Suprapubic skin (tissue), 4 donors: ENCODE measurements around the gene DNMT3A. TPM values are rescaled to one million over a fixed set of nuclear protein-coding genes. Genes with fewer than 3 reads are reported as not detected.

Experiments used
- DNase-seq, 2 donors: peaks; one replicate each; pipeline ENCODE4 v3.0.0-alpha.2; 2019; ENCODE audit warnings: low spot score in 2 of 2
- H3K27ac ChIP-seq: fragments of 200-600 bp; sonication (generic); one replicate; pipeline ENCODE4 v1.5.1; 2019
- H3K27me3 ChIP-seq: fragments of 200-600 bp; sonication (generic); one replicate; pipeline ENCODE4 v1.5.1; 2019
- H3K36me3 ChIP-seq: fragments of 200-600 bp; sonication (generic); one replicate; pipeline ENCODE4 v1.5.1; 2019
- H3K4me1 ChIP-seq: fragments of 200-600 bp; sonication (generic); one replicate; pipeline ENCODE4 v1.5.1; 2019
- H3K4me3 ChIP-seq: fragments of 200-600 bp; sonication (generic); one replicate; pipeline ENCODE4 v1.5.1; 2019; ENCODE audit warnings: mild to moderate bottlenecking
- H3K9me3 ChIP-seq: fragments of 200-600 bp; sonication (generic); one replicate; pipeline ENCODE4 v1.5.1; 2019
- CTCF ChIP-seq, 2 donors: fragments of 200-600 bp in 1 of 2; fragments of 450-650 bp in 1 of 2; sonication (generic) in 1 of 2; IDR thresholded peaks; one replicate each; pipeline ENCODE4 v1.5.1; 2016 to 2019; ENCODE audit warnings: antibody characterized with exemption in 2 of 2, mild to moderate bottlenecking in 1 of 2, moderate library complexity in 1 of 2
- EP300 ChIP-seq: sonication (generic); formaldehyde crosslinking; IDR thresholded peaks from one replicate; pipeline ENCODE4 v1.6.1; 2017; ENCODE audit warnings: antibody characterized with exemption
- POLR2A ChIP-seq, 2 donors: fragments of 450-650 bp; IDR thresholded peaks; one replicate each; pipeline ENCODE4 v1.6.1; 2017; ENCODE audit warnings: antibody characterized with exemption in 2 of 2, mild to moderate bottlenecking in 2 of 2, moderate library complexity in 2 of 2
- POLR2AphosphoS5 ChIP-seq, 3 donors: sonication (generic); formaldehyde crosslinking; IDR thresholded peaks; one replicate each; pipeline ENCODE4 v1.6.1; 2017; ENCODE audit warnings: antibody characterized with exemption in 3 of 3
- WGBS: methylation state at CpG from one replicate; pipeline ENCODE4 v1.1.5; 2018; 5-methylcytosine and 5-hydroxymethylcytosine counted together
- total RNA-seq, 4 donors: library from RNA; depleted of rRNA; stranded (reverse); fragments of >200 nt; gene quantifications; one replicate each; pipeline ENCODE4 v1.1.0, GENCODE V29; 2016

Gene DNMT3A
- total RNA-seq, 4 donors from 2014 or later, result 4.0 to 12.8 (median 9.5) TPM

- no peak overlapping the region for H3K27ac ChIP-seq
- H3K27me3 ChIP-seq, result no peaks in the 10 kb centered on the region
- 91% methylated on average over 8 of the region's 8 CpGs for WGBS
- H3K4me3 ChIP-seq, result no peak overlapping the region
- peaks cover 3% of the 10 kb centered on the region for H3K36me3 ChIP-seq
- H3K9me3 ChIP-seq, result no peaks in the 10 kb centered on the region
- TF ChIP-seq POLR2A (IDR thresholded peaks at IDR 0.05) (no peak), POLR2AphosphoS5 (IDR thresholded peaks at IDR 0.05) (no peak), EP300 (no peak), CTCF (IDR thresholded peaks at IDR 0.05) (no peak)
- peaks cover 6% of the 10 kb centered on the region for H3K4me1 ChIP-seq
- DNase-seq, result peak in 1 of 2 donors; percentile 24
These were observed 44.2 kb upstream of the DNMT3A start for GRCh38 chr2:25385910-25386309.

- Histone ChIP-seq H3K27me3 (no peaks in the 10 kb centered on the region), H3K36me3 (peaks cover 3% of the 10 kb centered on the region), H3K4me1 (peaks cover 10% of the 10 kb centered on the region), H3K27ac (no peak overlapping the region), H3K9me3 (no peaks in the 10 kb centered on the region), H3K4me3 (no peak overlapping the region)
- DNase-seq, result peak in 1 of 2 donors; percentile 55
- WGBS, result 93% methylated on average over 9 of the region's 9 CpGs
- TF ChIP-seq CTCF (IDR thresholded peaks at IDR 0.05) (no peak), POLR2AphosphoS5 (IDR thresholded peaks at IDR 0.05) (no peak), EP300 (no peak), POLR2A (IDR thresholded peaks at IDR 0.05) (no peak)
These were observed 42.1 kb upstream of the DNMT3A start for GRCh38 chr2:25383806-25384205.

- peaks cover 25% of the 10 kb centered on the region for H3K4me1 ChIP-seq
- no peaks in the 10 kb centered on the region for H3K27me3 ChIP-seq
- no peaks in the 10 kb centered on the region for H3K36me3 ChIP-seq
- no peak overlapping the region for H3K4me3 ChIP-seq
- H3K27ac ChIP-seq, result no peak overlapping the region
- DNase-seq, result peak in 1 of 2 donors; percentile 67
- no peaks in the 10 kb centered on the region for H3K9me3 ChIP-seq
- WGBS, result 92% methylated on average over 7 of the region's 7 CpGs
- TF ChIP-seq POLR2AphosphoS5 (IDR thresholded peaks at IDR 0.05) (no peak), CTCF (IDR thresholded peaks at IDR 0.05) (no peak), POLR2A (IDR thresholded peaks at IDR 0.05) (no peak), EP300 (no peak)
These were observed 39.8 kb upstream of the DNMT3A start for GRCh38 chr2:25381502-25381901.

- H3K9me3 ChIP-seq, result no peaks in the 10 kb centered on the region
- TF ChIP-seq POLR2A (IDR thresholded peaks at IDR 0.05), result no peak
- no peak for TF ChIP-seq EP300
- no peak for TF ChIP-seq CTCF (IDR thresholded peaks at IDR 0.05)
- TF ChIP-seq POLR2AphosphoS5 (IDR thresholded peaks at IDR 0.05), result no peak
- WGBS, result 56% methylated on average over 11 of the region's 12 CpGs
- H3K36me3 ChIP-seq, result no peaks in the 10 kb centered on the region
- no peak overlapping the region for H3K4me3 ChIP-seq
- no peak overlapping the region for H3K27ac ChIP-seq
- H3K4me1 ChIP-seq, result peaks cover 30% of the 10 kb centered on the region
- no peaks in the 10 kb centered on the region for H3K27me3 ChIP-seq
- peak in 1 of 2 donors; percentile 58 for DNase-seq
These were observed 39.1 kb upstream of the DNMT3A start for GRCh38 chr2:25380586-25381375.

GRCh38 chr2:25380023-25380422 is 38.3 kb upstream of the DNMT3A start:
- 94% methylated on average over 5 of the region's 5 CpGs for WGBS
- Histone ChIP-seq H3K36me3 (no peaks in the 10 kb centered on the region), H3K4me3 (no peak overlapping the region), H3K9me3 (no peaks in the 10 kb centered on the region), H3K27me3 (no peaks in the 10 kb centered on the region), H3K27ac (no peak overlapping the region), H3K4me1 (peaks cover 30% of the 10 kb centered on the region)
- no peak for TF ChIP-seq EP300
- DNase-seq, result no peak
